SK-N-SH (cell line): ENCODE data around the gene HOXA4. TPM values are rescaled to one million over a fixed set of nuclear protein-coding genes. Genes with fewer than 3 reads are reported as not detected.

Experiments
- CTCF ChIA-PET: fragments of 300-600, 350-600 bp; formaldehyde crosslinking; extraction: SDS; loops from one replicate; lab custom pipeline; 2021; lab: Yijun Ruan, JAX
- POLR2A ChIA-PET: fragments of 350-600 bp; sonication (Branson Sonifier 250); formaldehyde crosslinking; extraction: SDS; loops from one replicate; lab custom pipeline; 2020; ENCODE audit warnings: antibody characterized with exemption, inconsistent platforms; lab: Yijun Ruan, JAX
- DNase-seq: peaks from one replicate; pipeline ENCODE4 v3.0.0; 2012
- H2AFZ ChIP-seq: fragments of 200-600 bp; sonication (generic); 2 replicates; pipeline ENCODE4 v1.8.1; 2016; ENCODE audit warnings: antibody characterized with exemption, mild to moderate bottlenecking, low read depth
- H3F3A ChIP-seq: fragments of 200-600 bp; sonication (generic); replicated peaks from 2 replicates; pipeline ENCODE3; 2016; ENCODE audit warnings: antibody characterized with exemption, mild to moderate bottlenecking; ENCODE audit not compliant: insufficient read depth
- H3K27ac ChIP-seq, 2 experiments: fragments of 200-500 bp in 1 of 2; fragments of 200-600 bp in 1 of 2; sonication (Bioruptor generic) in 1 of 2; sonication (generic), shearing (Covaris generic) in 1 of 2; 2 replicates each; pipeline versions ENCODE4 v1.5.1 to v1.6.1; 2014 to 2016; ENCODE audit warnings: low read depth in 2 of 2, inconsistent platforms in 1 of 2, low read length in 1 of 2, mild to moderate bottlenecking in 1 of 2, mixed read lengths in 1 of 2
- H3K27me3 ChIP-seq: fragments of 200-600 bp; sonication (generic), shearing (Covaris generic); 2 replicates; pipeline ENCODE4 v1.6.1; 2016; ENCODE audit warnings: mixed run types; ENCODE audit not compliant: insufficient read depth
- H3K36me3 ChIP-seq, 2 experiments: fragments of 200-500 bp in 1 of 2; fragments of 200-600 bp in 1 of 2; sonication (Bioruptor generic) in 1 of 2; sonication (generic) in 1 of 2; replicated peaks in 1 of 2; 2 replicates each; pipeline versions ENCODE3 to v1.5.1; 2014 to 2016; ENCODE audit warnings: low read length in 1 of 2, mild to moderate bottlenecking in 1 of 2; ENCODE audit not compliant: insufficient read depth in 2 of 2, control insufficient read depth in 1 of 2
- H3K4me1 ChIP-seq, 2 experiments: fragments of 200-500 bp in 1 of 2; fragments of 200-600 bp in 1 of 2; sonication (Bioruptor generic) in 1 of 2; sonication (generic), shearing (Covaris generic) in 1 of 2; 2 replicates each; pipeline versions ENCODE4 v1.5.1 to v1.6.1; 2014 to 2016; ENCODE audit warnings: low read depth in 1 of 2, low read length in 1 of 2, mixed run types in 1 of 2; ENCODE audit not compliant: insufficient read depth in 2 of 2, control insufficient read depth in 1 of 2
- H3K4me2 ChIP-seq: fragments of 200-600 bp; sonication (generic), shearing (Covaris generic); 2 replicates; pipeline ENCODE4 v1.6.1; 2017; ENCODE audit warnings: mixed run types
- H3K4me3 ChIP-seq, 2 experiments: fragments of 200-500 bp in 1 of 2; fragments of 200-600 bp in 1 of 2; sonication (Bioruptor generic) in 1 of 2; sonication (generic), shearing (Covaris generic) in 1 of 2; 2 replicates each; pipeline versions ENCODE4 v1.5.1 to v1.8.1; 2014 to 2016; ENCODE audit warnings: low read depth in 2 of 2, inconsistent platforms in 1 of 2, low read length in 1 of 2, mild to moderate bottlenecking in 1 of 2, mixed read lengths in 1 of 2, moderate library complexity in 1 of 2
- H3K79me2 ChIP-seq: fragments of 200-600 bp; sonication (generic); 2 replicates; pipeline ENCODE4 v1.8.1; 2017; ENCODE audit warnings: mild to moderate bottlenecking; ENCODE audit not compliant: insufficient read depth
- H3K9ac ChIP-seq: fragments of 200-600 bp; sonication (generic); 2 replicates; pipeline ENCODE4 v1.6.1; 2017; ENCODE audit warnings: mixed run types
- H3K9me2 ChIP-seq: fragments of 200-600 bp; sonication (generic); 2 replicates; pipeline ENCODE4 v1.6.1; 2017; ENCODE audit warnings: mixed run types
- H3K9me3 ChIP-seq: fragments of 200-600 bp; sonication (generic); 2 replicates; pipeline ENCODE4 v1.6.1; 2017; ENCODE audit warnings: mixed run types, mild to moderate bottlenecking, moderate library complexity
- H4K20me1 ChIP-seq: fragments of 200-600 bp; sonication (generic); 2 replicates; pipeline ENCODE4 v1.6.1; 2017; ENCODE audit warnings: mild to moderate bottlenecking, mixed run types; ENCODE audit not compliant: insufficient read depth
- CHD2 ChIP-seq: fragments of 150-350 bp; IDR thresholded peaks from 2 replicates; pipeline ENCODE4 v1.6.1; 2018; ENCODE audit warnings: low read length; ENCODE audit not compliant: partially characterized antibody
- EP300 ChIP-seq, 2 experiments: IDR thresholded peaks; 2 replicates each; pipeline versions ENCODE4 v1.4.0 to v1.6.1; 2012; ENCODE audit warnings: borderline replicate concordance in 1 of 2, low read depth in 1 of 2, low read length in 1 of 2
- MEF2A ChIP-seq: IDR thresholded peaks from 2 replicates; pipeline ENCODE4 v1.4.0; 2012; ENCODE audit warnings: low read depth, borderline replicate concordance
- NFIC ChIP-seq: IDR thresholded peaks from 2 replicates; pipeline ENCODE4 v1.4.0; 2012; ENCODE audit warnings: borderline replicate concordance
- NRF1 ChIP-seq: IDR thresholded peaks from 2 replicates; pipeline ENCODE4 v1.6.1; 2012; ENCODE audit warnings: low read depth, mild to moderate bottlenecking, low read length
- RCOR1 ChIP-seq: fragments of 150-350 bp; IDR thresholded peaks from 2 replicates; pipeline ENCODE4 v1.6.1; 2017; ENCODE audit warnings: antibody characterized with exemption, low read length
- SIN3A ChIP-seq: IDR thresholded peaks from 2 replicates; pipeline ENCODE4 v1.6.1; 2012; ENCODE audit warnings: low read depth, mild to moderate bottlenecking, low read length, moderate library complexity, borderline replicate concordance
- YY1 ChIP-seq: IDR thresholded peaks from 2 replicates; pipeline ENCODE4 v1.4.0; 2012; ENCODE audit warnings: low read depth, mild to moderate bottlenecking
- WGBS: methylation state at CpG from one replicate; pipeline ENCODE4 v1.1.6; 2017; ENCODE audit warnings: low lambda C conversion rate; 5-methylcytosine and 5-hydroxymethylcytosine counted together
- polyA plus RNA-seq, 3 experiments: library from polyadenylated mRNA; depleted of rRNA; stranded (reverse); fragments of >200 nt; gene quantifications; 2 replicates each; pipeline ENCODE4 v1.2.3, GENCODE V29; 2012
- TF ChIP-seq, protein P1 (sequence below): IDR thresholded peaks from 2 replicates; pipeline ENCODE4 v1.4.0; 2012; ENCODE audit warnings: low read depth, borderline replicate concordance
- TF ChIP-seq, protein P2 (sequence below): IDR thresholded peaks from 2 replicates; pipeline ENCODE4 v1.4.0; 2012; ENCODE audit warnings: low read depth
- TF ChIP-seq, protein P3 (sequence below): IDR thresholded peaks from 2 replicates; pipeline ENCODE4 v1.6.1; 2012; ENCODE audit warnings: mild to moderate bottlenecking, low read depth, low read length, moderate library complexity

HOXA4 gene
- polyA plus RNA-seq, 1 of the 3 experiments (the other 2 are of a cell fraction) = not detected

DNA sequence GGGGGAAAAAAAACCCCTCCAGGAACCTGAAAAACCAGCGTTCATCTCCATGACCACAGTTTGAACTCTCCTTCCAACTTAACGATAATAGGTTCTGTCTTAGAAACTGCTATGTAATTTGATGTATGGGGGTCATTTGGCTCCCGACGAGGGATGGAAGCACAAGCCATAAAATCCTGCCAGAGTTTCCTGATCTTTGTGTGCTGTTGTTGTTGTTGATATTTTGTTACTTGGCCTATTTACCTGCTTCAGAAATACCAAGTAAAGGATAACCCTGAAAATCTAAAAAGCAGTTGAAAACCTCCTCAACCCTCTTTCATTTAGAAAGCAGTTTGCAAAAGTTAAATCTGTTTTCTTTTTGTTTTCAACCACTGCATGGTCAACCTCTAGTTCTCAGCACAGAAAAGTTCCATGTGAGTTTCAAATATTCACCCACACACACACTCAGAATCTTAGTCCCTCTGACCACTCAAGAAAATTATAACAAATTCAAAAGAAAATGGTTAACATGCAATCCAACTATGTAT, 18.7 kb downstream of the HOXA4 start:
- CTCF ChIA-PET = interaction anchor here (0.7 kb wide), 1 partner anchor 742 kb away, joined by 3 read pairs; no protein-coding TSS in a partner anchor
- TF ChIP-seq, protein P1, sequence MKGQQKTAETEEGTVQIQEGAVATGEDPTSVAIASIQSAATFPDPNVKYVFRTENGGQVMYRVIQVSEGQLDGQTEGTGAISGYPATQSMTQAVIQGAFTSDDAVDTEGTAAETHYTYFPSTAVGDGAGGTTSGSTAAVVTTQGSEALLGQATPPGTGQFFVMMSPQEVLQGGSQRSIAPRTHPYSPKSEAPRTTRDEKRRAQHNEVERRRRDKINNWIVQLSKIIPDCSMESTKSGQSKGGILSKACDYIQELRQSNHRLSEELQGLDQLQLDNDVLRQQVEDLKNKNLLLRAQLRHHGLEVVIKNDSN = no peak
- no peak for TF ChIP-seq MEF2A
- no peak for TF ChIP-seq CHD2
- TF ChIP-seq YY1 = no peak
- no peak for TF ChIP-seq RCOR1
- TF ChIP-seq EP300 (IDR thresholded peaks at IDR 0.05; ENCODE audit: borderline replicate concordance in 1 of 2, low read depth in 1 of 2, low read length in 1 of 2) = no peak
- TF ChIP-seq, protein P2, sequence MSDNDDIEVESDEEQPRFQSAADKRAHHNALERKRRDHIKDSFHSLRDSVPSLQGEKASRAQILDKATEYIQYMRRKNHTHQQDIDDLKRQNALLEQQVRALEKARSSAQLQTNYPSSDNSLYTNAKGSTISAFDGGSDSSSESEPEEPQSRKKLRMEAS = no peak
- TF ChIP-seq SIN3A = no peak
- TF ChIP-seq NFIC = no peak
- TF ChIP-seq NRF1 = no peak
- TF ChIP-seq, protein P3, sequence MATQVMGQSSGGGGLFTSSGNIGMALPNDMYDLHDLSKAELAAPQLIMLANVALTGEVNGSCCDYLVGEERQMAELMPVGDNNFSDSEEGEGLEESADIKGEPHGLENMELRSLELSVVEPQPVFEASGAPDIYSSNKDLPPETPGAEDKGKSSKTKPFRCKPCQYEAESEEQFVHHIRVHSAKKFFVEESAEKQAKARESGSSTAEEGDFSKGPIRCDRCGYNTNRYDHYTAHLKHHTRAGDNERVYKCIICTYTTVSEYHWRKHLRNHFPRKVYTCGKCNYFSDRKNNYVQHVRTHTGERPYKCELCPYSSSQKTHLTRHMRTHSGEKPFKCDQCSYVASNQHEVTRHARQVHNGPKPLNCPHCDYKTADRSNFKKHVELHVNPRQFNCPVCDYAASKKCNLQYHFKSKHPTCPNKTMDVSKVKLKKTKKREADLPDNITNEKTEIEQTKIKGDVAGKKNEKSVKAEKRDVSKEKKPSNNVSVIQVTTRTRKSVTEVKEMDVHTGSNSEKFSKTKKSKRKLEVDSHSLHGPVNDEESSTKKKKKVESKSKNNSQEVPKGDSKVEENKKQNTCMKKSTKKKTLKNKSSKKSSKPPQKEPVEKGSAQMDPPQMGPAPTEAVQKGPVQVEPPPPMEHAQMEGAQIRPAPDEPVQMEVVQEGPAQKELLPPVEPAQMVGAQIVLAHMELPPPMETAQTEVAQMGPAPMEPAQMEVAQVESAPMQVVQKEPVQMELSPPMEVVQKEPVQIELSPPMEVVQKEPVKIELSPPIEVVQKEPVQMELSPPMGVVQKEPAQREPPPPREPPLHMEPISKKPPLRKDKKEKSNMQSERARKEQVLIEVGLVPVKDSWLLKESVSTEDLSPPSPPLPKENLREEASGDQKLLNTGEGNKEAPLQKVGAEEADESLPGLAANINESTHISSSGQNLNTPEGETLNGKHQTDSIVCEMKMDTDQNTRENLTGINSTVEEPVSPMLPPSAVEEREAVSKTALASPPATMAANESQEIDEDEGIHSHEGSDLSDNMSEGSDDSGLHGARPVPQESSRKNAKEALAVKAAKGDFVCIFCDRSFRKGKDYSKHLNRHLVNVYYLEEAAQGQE = no peak
- TF ChIP-seq, all 33 proteins: peak for 0
- Histone ChIP-seq H4K20me1 (no peaks in the 10 kb centered on the region), H3K9me2 (no peaks in the 10 kb centered on the region), H3K4me3 (no peak overlapping the region), H3K27me3 (peaks cover 94% of the 10 kb centered on the region), H3K79me2 (no peaks in the 10 kb centered on the region), H3K4me2 (no peak overlapping the region), H3K9ac (no peak overlapping the region), H3K27ac (no peak overlapping the region), H3K36me3 (no peaks in the 10 kb centered on the region), H2AFZ (no peak overlapping the region), H3F3A (peaks cover 5% of the 10 kb centered on the region), H3K4me1 (no peaks in the 10 kb centered on the region; a peak in 1 of 4 replicates), H3K9me3 (no peaks in the 10 kb centered on the region)
- DNase-seq = no peak
- POLR2A ChIA-PET = no interaction called here
- WGBS = 2% methylated on average over 4 of the region's 4 CpGs
